EH (cell line): ENCODE results near the gene THBD.

Experiments used
- DNase-seq: peaks from one replicate; pipeline ENCODE4 v3.0.0-alpha.2; 2015; ENCODE audit warnings: low read depth

Gene THBD

GRCh38 chr20:23049201-23050075 lies at the start of gene THBD:
TSS of gene THBD (minus strand) at chr20:23049672. CDS start at chr20:23049504, 168 bp downstream.
- DNase-seq = peak; percentile 46

- DNase-seq = no peak
These were observed 48.4 kb upstream of the THBD start for GRCh38 chr20:23097636-23098580.

- no peak for DNase-seq
These were observed 47.6 kb upstream of the THBD start for GRCh38 chr20:23096986-23097520.

- no peak for DNase-seq
These were observed 46.6 kb upstream of the THBD start for GRCh38 chr20:23096097-23096496.

- DNase-seq = no peak
These were observed 46.0 kb upstream of the THBD start for GRCh38 chr20:23095499-23095898.

- no peak for DNase-seq
These were observed 45.5 kb upstream of the THBD start for GRCh38 chr20:23094927-23095326.

GRCh38 chr20:23094213-23094896 lies 44.9 kb upstream of the THBD start:
- no peak for DNase-seq

GRCh38 chr20:23093613-23094012 lies 44.1 kb upstream of the THBD start:
- no peak for DNase-seq

GRCh38 chr20:23092861-23093495 lies 43.5 kb upstream of the THBD start:
- DNase-seq = no peak

GRCh38 chr20:23092384-23092756 lies 42.9 kb upstream of the THBD start:
- DNase-seq = no peak

- DNase-seq = no peak
These were observed 42.4 kb upstream of the THBD start for GRCh38 chr20:23091721-23092383.

GRCh38 chr20:23090878-23091277 lies 41.4 kb upstream of the THBD start:
- no peak for DNase-seq

- DNase-seq = no peak
These were observed 40.7 kb upstream of the THBD start for GRCh38 chr20:23090147-23090546.

- DNase-seq = no peak
These were observed 39.4 kb upstream of the THBD start for GRCh38 chr20:23088866-23089265.

- DNase-seq = no peak
These were observed 38.2 kb upstream of the THBD start for GRCh38 chr20:23087587-23088251.

- DNase-seq = no peak
These were observed 37.5 kb upstream of the THBD start for GRCh38 chr20:23086931-23087411.

- DNase-seq = no peak
These were observed 36.6 kb upstream of the THBD start, which contains the start of gene CD93 for GRCh38 chr20:23086056-23086566. TSS of gene CD93 (minus strand) at chr20:23086324. CDS start at chr20:23086192, 132 bp downstream.

- DNase-seq = no peak
These were observed 36.1 kb upstream of the THBD start for GRCh38 chr20:23085436-23086055.

- no peak for DNase-seq
These were observed 35.4 kb upstream of the THBD start for GRCh38 chr20:23084845-23085365.
